ENCODE data around the gene SPANXN2.

GRCh38 chrX:143757375-143757774 is 36.8 kb upstream of the SPANXN2 start:
- no peak for TF ChIP-seq CTCF (conservative IDR thresholded peaks at IDR 0.05 in 1 of 2, IDR thresholded peaks at IDR 0.05 in 1 of 2; ENCODE audit: low read depth in 1 of 2, low read length in 2 of 2)
- TF ChIP-seq EZH2 (IDR thresholded peaks at IDR 0.05; ENCODE audit: low read length, missing control alignments) = no peak
